ENCODE data around the gene RFK. TPM values are rescaled to one million over a fixed set of nuclear protein-coding genes. Genes with fewer than 3 reads are reported as not detected.

Gene RFK
- total RNA-seq, result 10 to 100 TPM in 3 of 5 donors, 1 to 10 TPM in 2; 3.8 to 36.7 (median 26.8) TPM
- 10 to 100 TPM; 10.2 to 57.7 (median 29.5) TPM for polyA plus RNA-seq
- long read RNA-seq, donor 1, transcript RFK-201 (4 exons, 2,684 nt), result major isoform, 9 of 9 reads
- long read RNA-seq, donor 1, partial matches to known transcripts, result 0 of 9 reads
- long read RNA-seq, donor 1, other reads (novel, unspliced or antisense), result 0 of 9 reads
- long read RNA-seq, donor 2, transcript RFK-201 (4 exons, 2,684 nt), result major isoform, 9 of 9 reads
- long read RNA-seq, donor 2, partial matches to known transcripts, result 0 of 9 reads
- long read RNA-seq, donor 2, other reads (novel, unspliced or antisense), result 0 of 9 reads
- long read RNA-seq, donor 3, partial matches to known transcripts, result 0 of 2 reads
- long read RNA-seq, donor 3, other reads (novel, unspliced or antisense), result 0 of 2 reads
- long read RNA-seq, donor 4, result 0 reads
- long read RNA-seq, donor 5, transcript RFK-201 (4 exons, 2,684 nt), result major isoform, 9 of 9 reads
- long read RNA-seq, donor 5, partial matches to known transcripts, result 0 of 9 reads
- long read RNA-seq, donor 5, other reads (novel, unspliced or antisense), result 0 of 9 reads
- long read RNA-seq, donor 6, transcript RFK-201 (4 exons, 2,684 nt), result major isoform, 20 of 21 reads
- long read RNA-seq, donor 6, partial matches to known transcripts, result 0 of 21 reads
- long read RNA-seq, donor 6, other reads (novel, unspliced or antisense), result 0 of 21 reads
- long read RNA-seq, donor 7, transcript RFK-201 (4 exons, 2,684 nt), result major isoform, 10 of 10 reads
- long read RNA-seq, donor 7, partial matches to known transcripts, result 0 of 10 reads
- long read RNA-seq, donor 7, other reads (novel, unspliced or antisense), result 0 of 10 reads
- long read RNA-seq, donor 8, transcript RFK-201 (4 exons, 2,684 nt), result major isoform, 11 of 11 reads
- long read RNA-seq, donor 8, partial matches to known transcripts, result 0 of 11 reads
- long read RNA-seq, donor 8, other reads (novel, unspliced or antisense), result 0 of 11 reads
- long read RNA-seq, donor 9, transcript RFK-201 (4 exons, 2,684 nt), result major isoform, 7 of 14 reads
- long read RNA-seq, donor 9, partial matches to known transcripts, result 0 of 14 reads
- long read RNA-seq, donor 9, other reads (novel, unspliced or antisense), result 7 of 14 reads
- long read RNA-seq, donor 10, transcript RFK-201 (4 exons, 2,684 nt), result major isoform, 6 of 6 reads
- long read RNA-seq, donor 10, partial matches to known transcripts, result 0 of 6 reads
- long read RNA-seq, donor 10, other reads (novel, unspliced or antisense), result 0 of 6 reads

- Histone ChIP-seq H3K36me3 (peaks cover 0 to 3% (median 0%) of the 10 kb centered on the region in 4 donors), H3K27ac (peak within 1 kb of the TSS; percentile 94 to 97 (median 95)), H3K9me3 (no peaks in the 10 kb centered on the region), H3K27me3 (no peaks in the 10 kb centered on the region), H3K4me3 (peak within 1 kb of the TSS; percentile 68 to 90 (median 80)), H3K4me1 (peaks cover 5 to 39% (median 28%) of the 10 kb centered on the region in 4 donors)
- WGBS, 5 donors, result 0 to 1% (median 0%) methylated on average over 30 to 81 of the region's 81 CpGs
- TF ChIP-seq POLR2A (IDR thresholded peaks at IDR 0.05) (peak in 1 of 4 donors; percentile 73), CTCF (IDR thresholded peaks at IDR 0.05) (peak in 4 of 7 experiments; percentile 24 to 53 (median 38)), POLR2AphosphoS5 (IDR thresholded peaks at IDR 0.05) (peak; percentile 27 to 83 (median 61)), EP300 (IDR thresholded peaks at IDR 0.05) (no peak)
- intact Hi-C loops (cut with DNase I; ENCODE audit: low total_unique reads), result no loop called here
- DNase-seq, result peak; percentile 94 to 98
Measured at GRCh38 chr9:76394195-76394959, at the start of gene RFK. RFK (minus strand) TSS chr9:76394426; CDS start chr9:76394171, 255 bp downstream.

- TF ChIP-seq EP300 (IDR thresholded peaks at IDR 0.05), result no peak
- TF ChIP-seq POLR2A (IDR thresholded peaks at IDR 0.05), result no peak
- TF ChIP-seq CTCF (IDR thresholded peaks at IDR 0.05), result no peak
- TF ChIP-seq POLR2AphosphoS5 (IDR thresholded peaks at IDR 0.05), result no peak
- peak in 1 of 2 donors; percentile 35 for DNase-seq
- Histone ChIP-seq H3K4me1 (peaks cover 0 to 22% (median 11%) of the 10 kb centered on the region in 4 donors), H3K9me3 (no peaks in the 10 kb centered on the region), H3K36me3 (no peaks in the 10 kb centered on the region), H3K27me3 (no peaks in the 10 kb centered on the region), H3K27ac (peak overlapping the region in 4 of 5 donors; percentile 4 to 40 (median 30)), H3K4me3 (no peak overlapping the region)
- intact Hi-C loops (cut with DNase I; ENCODE audit: low total_unique reads), result no loop called here
- WGBS, 5 donors, result 19 to 57% (median 38%) methylated on average over 3 of the region's 3 CpGs
Measured at GRCh38 chr9:76443887-76444286, 49.7 kb upstream of the RFK start.

DNA sequence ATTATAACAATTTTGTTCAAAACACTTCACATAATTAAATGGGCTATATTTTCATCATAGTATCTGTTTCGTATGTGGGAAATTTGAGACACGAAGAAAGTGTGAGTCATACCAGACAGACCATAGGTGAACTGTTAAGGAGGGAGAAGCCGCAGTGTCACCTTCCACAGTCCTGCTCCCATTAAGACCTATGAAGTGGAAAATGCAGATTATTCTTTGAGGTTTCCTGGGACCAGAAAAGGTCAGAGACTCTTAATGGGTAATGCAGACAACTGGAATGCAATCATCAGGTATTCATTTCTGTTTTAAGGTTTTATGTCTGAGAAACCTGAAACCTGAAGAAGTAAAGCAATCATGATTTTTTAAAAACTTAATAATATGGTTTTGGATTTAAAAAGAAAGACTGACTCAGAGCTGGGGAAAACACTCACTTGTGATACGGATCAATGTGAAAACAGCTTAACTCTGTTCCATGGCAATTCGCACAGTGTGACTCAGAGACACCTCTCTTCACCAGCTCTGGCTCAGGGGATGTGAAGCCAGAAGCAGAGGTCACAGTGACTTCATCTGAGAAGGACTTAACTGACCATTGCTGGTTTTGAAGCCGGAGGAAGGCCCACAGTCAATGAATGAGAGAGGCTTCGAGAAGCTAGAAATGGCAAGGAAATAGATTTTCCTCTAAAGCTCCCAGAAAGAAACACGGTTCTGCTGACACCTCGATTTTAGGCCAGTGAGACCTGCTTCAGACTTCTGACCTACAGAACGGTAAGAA lies 47.5 kb upstream of the RFK start:
- Histone ChIP-seq H3K4me3 (no peak overlapping the region), H3K27me3 (no peaks in the 10 kb centered on the region), H3K4me1 (peaks cover 0 to 11% (median 0%) of the 10 kb centered on the region in 4 donors), H3K9me3 (no peaks in the 10 kb centered on the region), H3K36me3 (no peaks in the 10 kb centered on the region), H3K27ac (no peak overlapping the region)
- 84 to 88% (median 86%) methylated on average over 10 of the region's 10 CpGs for WGBS, 5 donors
- intact Hi-C loops (cut with DNase I; ENCODE audit: low total_unique reads), result no loop called here
- no peak for TF ChIP-seq CTCF (IDR thresholded peaks at IDR 0.05)
- TF ChIP-seq EP300 (IDR thresholded peaks at IDR 0.05), result no peak
- TF ChIP-seq POLR2AphosphoS5 (IDR thresholded peaks at IDR 0.05), result no peak
- TF ChIP-seq POLR2A (IDR thresholded peaks at IDR 0.05), result no peak
- DNase-seq, result no peak

Measured in stomach (tissue), 19 donors.